K562 (cell line): ENCODE results near the gene G6PD. TPM values are rescaled to one million over a fixed set of nuclear protein-coding genes. Genes with fewer than 3 reads are reported as not detected.
A peak's percentile ranks its signal among the peaks of the same experiment; 100 is the strongest.

Experiments used
- CBX1 ChIP-seq: sonication (generic); IDR thresholded peaks from 2 replicates; pipeline ENCODE4 v1.6.1; 2016; ENCODE audit warnings: antibody characterized with exemption, low read depth, mild to moderate bottlenecking
- CXXC5 ChIP-seq: fragments of 250-450 bp; sonication (Bioruptor Pico); IDR thresholded peaks from 2 replicates; pipeline ENCODE4 v1.8.0; 2022; ENCODE audit warnings: inconsistent platforms, mild to moderate bottlenecking, moderate library complexity
- HMGN3 ChIP-seq: IDR thresholded peaks from 2 replicates; pipeline ENCODE4 v1.6.1; 2011; ENCODE audit warnings: borderline replicate concordance, low read depth, mild to moderate bottlenecking, mixed read lengths, low read length; ENCODE audit not compliant: insufficient read length; ENCODE audit errors: extremely low read depth
- HNRNPL ChIP-seq: fragments of 200-400 bp; formaldehyde crosslinking; IDR thresholded peaks from 2 replicates; pipeline ENCODE4 v1.6.1; 2017; ENCODE audit warnings: low read depth, mild to moderate bottlenecking, low read length
- HNRNPLL ChIP-seq: fragments of 200-400 bp; formaldehyde crosslinking; IDR thresholded peaks from 2 replicates; pipeline ENCODE4 v1.6.1; 2017; ENCODE audit warnings: low read length, low read depth, mild to moderate bottlenecking; ENCODE audit not compliant: poor library complexity, severe bottlenecking
- MAZ ChIP-seq, 2 experiments: fragments of 450-650 bp in 1 of 2; sonication (generic) in 1 of 2; formaldehyde crosslinking; IDR thresholded peaks in 1 of 2; conservative IDR thresholded peaks in 1 of 2; 2 replicates each; pipeline versions ENCODE4 v1.4.0 to v1.5.0; 2020; ENCODE audit warnings: mild to moderate bottlenecking in 1 of 2, missing genetic modification reagents in 1 of 2
- NFE2L1 ChIP-seq: fragments of 450-650 bp; IDR thresholded peaks from 2 replicates; pipeline ENCODE4 v1.6.1; 2016; ENCODE audit warnings: missing genetic modification characterization, low read depth, mild to moderate bottlenecking, missing compliant biosample characterization, moderate library complexity, borderline replicate concordance
- NONO ChIP-seq, 2 experiments: fragments of 200-400 bp in 1 of 2; fragments of 450-650 bp in 1 of 2; formaldehyde crosslinking in 1 of 2; IDR thresholded peaks; 2 replicates each; pipeline ENCODE4 v1.6.1; 2017; ENCODE audit warnings: low read depth in 2 of 2, mild to moderate bottlenecking in 2 of 2, moderate library complexity in 2 of 2, low read length in 1 of 2
- NR1H2 ChIP-seq: sonication (generic); formaldehyde crosslinking; IDR thresholded peaks from 2 replicates; pipeline ENCODE4 v1.4.0; 2020; ENCODE audit warnings: mild to moderate bottlenecking, missing genetic modification reagents
- PCBP1 ChIP-seq: fragments of 200-400 bp; formaldehyde crosslinking; IDR thresholded peaks from 2 replicates; pipeline ENCODE4 v1.6.1; 2018; ENCODE audit warnings: mild to moderate bottlenecking, low read depth, low read length; ENCODE audit not compliant: poor library complexity, severe bottlenecking
- POLR2AphosphoS2 ChIP-seq: IDR thresholded peaks from 2 replicates; pipeline ENCODE4 v1.6.1; 2012; ENCODE audit warnings: low read length, improper control_type of control experiment
- POLR3G ChIP-seq: IDR thresholded peaks from 2 replicates; pipeline ENCODE4 v1.6.1; 2011; ENCODE audit not compliant: insufficient read length, insufficient replicate concordance; ENCODE audit errors: extremely low read depth
- RB1 ChIP-seq: fragments of 450-650 bp; IDR thresholded peaks from 2 replicates; pipeline ENCODE4 v1.6.1; 2017; ENCODE audit warnings: low read depth, mild to moderate bottlenecking
- RBM34 ChIP-seq: fragments of 200-400 bp; formaldehyde crosslinking; IDR thresholded peaks from 2 replicates; pipeline ENCODE4 v1.6.1; 2018; ENCODE audit warnings: low read length, borderline replicate concordance; ENCODE audit not compliant: insufficient read depth
- SAFB ChIP-seq: fragments of 200-400 bp; formaldehyde crosslinking; IDR thresholded peaks from 2 replicates; pipeline ENCODE4 v1.6.1; 2017; ENCODE audit warnings: low read depth, low read length, borderline replicate concordance
- TAF1 ChIP-seq: IDR thresholded peaks from 2 replicates; pipeline ENCODE4 v1.6.1; 2011; ENCODE audit warnings: mild to moderate bottlenecking, low read length, moderate library complexity; ENCODE audit not compliant: insufficient read depth, control insufficient read depth, severe bottlenecking; ENCODE audit errors: extremely low read depth
- polyA plus RNA-seq, 8 experiments: library from polyadenylated mRNA; depleted of rRNA in 4 of 8; stranded (reverse) in 5 of 8; unstranded in 3 of 8; fragments of >200 nt; fragmentation: Nextera tagmentation in 2 of 8; fragmentation: Illumina TruSeq in 1 of 8; extraction: Ambion mirVana in 2 of 8; extraction: Trizol in 1 of 8; gene quantifications; 2 replicates each; pipeline versions ENCODE4 v1.2.1 to v1.2.3, GENCODE V29; 2011 to 2014; ENCODE audit warnings: inconsistent platforms in 1 of 8, missing spikeins in 1 of 8
- total RNA-seq, 7 experiments: library from RNA; depleted of rRNA in 6 of 7; stranded (reverse); fragments of >200 nt in 6 of 7; fragmentation: Illumina TruSeq in 2 of 7; extraction: Trizol in 2 of 7; gene quantifications; 2 replicates each; pipeline versions ENCODE4 v1.2.1 to v1.2.3, GENCODE V29; 2011 to 2021; ENCODE audit warnings: low replicate concordance in 1 of 7
- TF ChIP-seq, protein P1 (sequence below), 2 experiments: fragments of 450-650 bp; IDR thresholded peaks; 2 replicates each; pipeline ENCODE4 v1.6.1; 2016; ENCODE audit warnings: mild to moderate bottlenecking in 2 of 2, borderline replicate concordance in 1 of 2, low read depth in 1 of 2, moderate library complexity in 1 of 2

Gene G6PD
- total and polyA plus RNA-seq, 9 of the 15 experiments (the other 6 are each of a cell fraction or from before 2014, with no cell fraction given): 2.9 to 222 (median 66.4) TPM

DNA sequence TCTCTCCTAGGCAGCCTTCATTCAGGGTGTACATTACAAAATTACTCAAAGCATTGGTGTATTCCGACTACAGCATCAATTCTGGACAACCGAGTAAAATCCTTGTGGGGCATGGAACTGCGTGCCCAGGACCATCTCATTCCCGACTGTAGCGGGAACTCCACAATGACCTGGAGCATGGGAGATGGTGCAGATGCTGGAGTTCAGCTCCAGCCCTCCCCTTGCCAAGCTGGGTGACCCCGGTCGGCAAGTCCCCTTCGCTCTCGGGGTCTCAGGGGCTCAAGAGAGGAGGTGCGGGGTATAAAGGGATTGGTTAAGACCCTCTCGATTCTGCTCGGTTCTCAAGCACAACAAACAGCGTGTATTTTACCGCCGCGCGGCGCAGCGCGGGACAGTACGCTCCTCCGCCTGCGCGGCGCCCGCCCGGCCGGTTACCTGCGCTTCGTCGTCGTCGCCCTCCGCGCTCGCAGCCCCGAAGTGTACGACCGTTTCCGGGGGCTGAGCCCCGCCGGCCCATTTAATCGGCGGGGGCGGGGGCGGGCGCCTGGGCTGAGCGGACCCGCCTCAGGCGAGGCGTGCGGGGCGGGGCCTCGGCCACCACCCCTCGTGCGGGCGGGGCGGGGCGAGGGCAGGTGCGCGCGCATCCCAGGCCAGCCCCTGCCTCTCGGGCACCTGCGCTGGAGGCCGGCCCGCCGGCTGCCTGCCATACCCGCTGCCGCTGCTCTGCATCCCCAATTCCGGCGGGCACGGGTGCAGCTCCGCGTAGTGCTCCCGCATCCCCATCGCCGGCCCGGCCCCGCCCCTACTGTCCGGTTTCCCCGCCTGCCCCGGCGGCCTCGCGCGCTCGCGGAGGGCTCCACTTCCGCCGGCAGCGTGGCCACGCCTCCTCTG is at the start of gene G6PD (continued):
- TF ChIP-seq RBM34 (0 out of 2 replicates have a peak, but pooled peaks have one; percentile 76), HNRNPL (0 out of 2 replicates have a peak, but pooled peaks have one; percentile 21), NR1H2 (CRISPR knock-in tag) (0 out of 2 replicates have a peak, but pooled peaks have one; percentile 14), TAF1 (peak; percentile 57), CBX1 (0 out of 2 replicates have a peak, but pooled peaks have one; percentile 52), POLR3G (no peak), POLR2AphosphoS2 (peak; percentile 61; the same call in 1 of the 2 replicates), PCBP1 (peak; percentile 7), SAFB (peak; percentile 85), NFE2L1 (no peak), HNRNPLL (peak; percentile 41), RB1 (peak; percentile 27; the same call in 1 of the 2 replicates), NONO (IDR thresholded peaks at IDR 0.05; ENCODE audit: low read depth in 2 of 2, low read length in 1 of 2) (peak in 1 of 2 experiments; percentile 63; a peak in 1 of 4 replicates), HMGN3 (peak; percentile 59), CXXC5 (CRISPR knock-in tag) (peak; percentile 15), MAZ (CRISPR knock-in tag; conservative IDR thresholded peaks at IDR 0.05 in 1 of 2, IDR thresholded peaks at IDR 0.05 in 1 of 2) (peak in 1 of 2 experiments; percentile 25; a peak in 1 of 4 replicates)
- TF ChIP-seq, protein P1, sequence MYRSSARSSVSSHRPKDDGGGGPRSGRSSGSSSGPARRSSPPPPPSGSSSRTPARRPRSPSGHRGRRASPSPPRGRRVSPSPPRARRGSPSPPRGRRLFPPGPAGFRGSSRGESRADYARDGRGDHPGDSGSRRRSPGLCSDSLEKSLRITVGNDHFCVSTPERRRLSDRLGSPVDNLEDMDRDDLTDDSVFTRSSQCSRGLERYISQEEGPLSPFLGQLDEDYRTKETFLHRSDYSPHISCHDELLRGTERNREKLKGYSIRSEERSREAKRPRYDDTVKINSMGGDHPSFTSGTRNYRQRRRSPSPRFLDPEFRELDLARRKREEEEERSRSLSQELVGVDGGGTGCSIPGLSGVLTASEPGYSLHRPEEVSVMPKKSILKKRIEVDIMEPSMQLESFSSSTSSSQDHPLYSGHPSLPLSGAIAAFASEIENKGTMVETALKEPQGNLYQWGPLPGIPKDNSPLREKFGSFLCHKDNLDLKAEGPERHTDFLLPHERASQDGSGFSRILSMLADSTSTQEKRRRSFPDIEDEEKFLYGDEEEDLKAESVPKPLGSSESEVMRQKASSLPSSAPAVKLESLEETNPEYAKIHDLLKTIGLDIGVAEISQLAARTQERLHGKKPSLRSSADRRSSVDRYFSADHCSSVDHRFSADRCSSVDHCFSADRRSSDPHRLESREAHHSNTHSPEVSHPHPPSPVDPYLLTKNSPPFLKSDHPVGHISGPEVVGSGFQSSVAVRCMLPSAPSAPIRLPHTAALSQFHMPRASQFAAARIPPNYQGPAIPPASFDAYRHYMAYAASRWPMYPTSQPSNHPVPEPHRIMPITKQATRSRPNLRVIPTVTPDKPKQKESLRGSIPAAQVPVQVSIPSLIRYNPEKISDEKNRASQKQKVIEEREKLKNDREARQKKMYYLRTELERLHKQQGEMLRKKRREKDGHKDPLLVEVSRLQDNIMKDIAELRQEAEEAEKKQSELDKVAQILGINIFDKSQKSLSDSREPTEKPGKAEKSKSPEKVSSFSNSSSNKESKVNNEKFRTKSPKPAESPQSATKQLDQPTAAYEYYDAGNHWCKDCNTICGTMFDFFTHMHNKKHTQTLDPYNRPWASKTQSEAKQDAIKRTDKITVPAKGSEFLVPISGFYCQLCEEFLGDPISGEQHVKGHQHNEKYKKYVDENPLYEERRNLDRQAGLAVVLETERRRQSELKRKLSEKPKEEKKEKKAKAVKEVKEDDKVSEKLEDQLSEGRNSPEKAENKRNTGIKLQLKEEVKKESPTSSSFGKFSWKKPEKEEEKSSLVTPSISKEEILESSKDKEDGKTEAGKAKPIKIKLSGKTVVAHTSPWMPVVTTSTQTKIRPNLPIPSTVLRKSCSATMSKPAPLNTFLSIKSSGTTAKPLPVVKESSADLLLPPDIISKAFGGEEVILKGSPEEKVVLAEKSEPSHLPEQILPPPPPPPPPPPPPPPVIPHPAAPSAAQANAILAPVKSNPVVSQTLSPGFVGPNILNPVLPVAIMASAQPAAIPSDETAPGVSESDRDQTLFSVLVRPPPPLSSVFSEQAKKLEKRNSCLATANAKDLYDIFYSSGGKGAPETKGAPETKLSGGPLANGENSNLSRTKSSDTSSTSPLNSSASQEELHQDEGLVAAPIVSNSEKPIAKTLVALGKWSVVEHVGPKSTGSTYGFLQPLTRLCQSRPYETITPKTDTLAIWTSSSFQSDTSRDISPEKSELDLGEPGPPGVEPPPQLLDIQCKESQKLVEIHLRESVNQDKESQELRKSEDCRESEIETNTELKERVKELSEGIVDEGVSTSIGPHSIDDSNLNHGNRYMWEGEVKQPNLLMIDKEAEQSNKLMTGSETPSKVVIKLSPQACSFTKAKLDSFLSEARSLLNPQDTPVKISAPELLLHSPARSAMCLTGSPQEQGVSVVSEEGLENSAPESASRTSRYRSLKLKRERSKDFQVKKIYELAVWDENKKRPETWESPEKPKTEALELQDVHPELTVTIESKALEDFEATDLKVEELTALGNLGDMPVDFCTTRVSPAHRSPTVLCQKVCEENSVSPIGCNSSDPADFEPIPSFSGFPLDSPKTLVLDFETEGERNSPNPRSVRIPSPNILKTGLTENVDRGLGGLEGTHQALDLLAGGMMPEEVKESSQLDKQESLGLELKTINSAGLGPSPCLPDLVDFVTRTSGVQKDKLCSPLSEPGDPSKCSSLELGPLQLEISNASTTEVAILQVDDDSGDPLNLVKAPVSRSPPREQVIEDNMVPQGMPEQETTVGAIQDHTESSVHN (IDR thresholded peaks at IDR 0.05; ENCODE audit: borderline replicate concordance in 1 of 2, low read depth in 1 of 2): no peak
